Glutamatergic neuron (in vitro differentiated cells): ENCODE results near the gene BSND. TPM values are rescaled to one million over a fixed set of nuclear protein-coding genes. Genes with fewer than 3 reads are reported as not detected.

Experiments
- DNase-seq: peaks from one replicate; pipeline ENCODE4 v3.0.0; 2022
- H3K27ac Mint-ChIP-seq: one replicate; pipeline ENCODE4 v1.8.0; 2020; ENCODE audit warnings: mild to moderate bottlenecking, mixed read lengths, inconsistent platforms; ENCODE audit not compliant: unreplicated experiment
- H3K27me3 Mint-ChIP-seq: one replicate; pipeline ENCODE4 v1.8.0; 2020; ENCODE audit warnings: mild to moderate bottlenecking, moderate library complexity, mixed read lengths, inconsistent platforms; ENCODE audit not compliant: unreplicated experiment
- H3K36me3 Mint-ChIP-seq: one replicate; pipeline ENCODE4 v1.8.0; 2020; ENCODE audit warnings: mild to moderate bottlenecking, mixed read lengths, inconsistent platforms; ENCODE audit not compliant: unreplicated experiment
- H3K4me1 Mint-ChIP-seq: one replicate; pipeline ENCODE4 v1.8.0; 2020; ENCODE audit warnings: mild to moderate bottlenecking, low read depth, mixed read lengths, inconsistent platforms; ENCODE audit not compliant: unreplicated experiment
- H3K4me3 Mint-ChIP-seq: one replicate; pipeline ENCODE4 v1.8.0; 2020; ENCODE audit warnings: mild to moderate bottlenecking, mixed read lengths, inconsistent platforms; ENCODE audit not compliant: unreplicated experiment
- H3K9me3 Mint-ChIP-seq: one replicate; pipeline ENCODE4 v1.8.0; 2020; ENCODE audit warnings: mild to moderate bottlenecking, moderate library complexity, mixed read lengths, inconsistent platforms; ENCODE audit not compliant: unreplicated experiment
- total RNA-seq: library from RNA; stranded (reverse); fragmentation: NEBNext Ultra II Directional; extraction: Animal tissue kit (Norgen Biotek cat#: 25700); gene quantifications from one replicate; pipeline ENCODE4 v1.2.1, GENCODE V29; 2021; ENCODE audit not compliant: unreplicated experiment
- TF ChIP-seq, protein P1 (sequence below): fragments of 200-600 bp; sonication (generic); IDR thresholded peaks from one replicate; pipeline ENCODE4 v1.5.0; 2021; ENCODE audit not compliant: partially characterized antibody, unreplicated experiment

Gene BSND
- total RNA-seq, 1 donor from 2014 or later = not detected

DNA sequence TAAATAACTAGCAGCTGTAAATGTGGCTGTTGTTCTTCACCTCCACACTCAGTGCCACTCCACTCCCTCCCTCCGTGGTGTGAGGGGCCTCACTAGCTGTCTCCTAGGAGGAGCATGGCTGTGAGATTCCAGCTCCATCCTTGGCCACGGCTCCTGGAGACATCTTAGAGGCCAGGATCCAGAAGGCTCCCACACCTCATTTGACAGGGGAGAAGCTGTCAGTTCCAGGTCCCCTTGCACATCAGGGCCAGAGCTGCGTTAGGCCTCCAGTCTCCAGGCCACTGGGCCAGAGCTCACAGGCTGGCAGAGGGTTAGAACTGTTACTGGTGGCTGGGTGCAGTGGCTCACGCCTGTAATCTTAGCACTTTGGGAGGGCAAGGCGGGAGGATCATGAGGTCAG, 55.7 kb downstream of the BSND start:
- Mint-ChIP-seq H3K27ac (peak overlapping the region; percentile 17), H3K9me3 (no peaks in the 10 kb centered on the region), H3K4me3 (no peak overlapping the region), H3K27me3 (peaks cover 9% of the 10 kb centered on the region), H3K36me3 (no peaks in the 10 kb centered on the region), H3K4me1 (peaks cover 1% of the 10 kb centered on the region)
- no peak for DNase-seq
- TF ChIP-seq, protein P1, sequence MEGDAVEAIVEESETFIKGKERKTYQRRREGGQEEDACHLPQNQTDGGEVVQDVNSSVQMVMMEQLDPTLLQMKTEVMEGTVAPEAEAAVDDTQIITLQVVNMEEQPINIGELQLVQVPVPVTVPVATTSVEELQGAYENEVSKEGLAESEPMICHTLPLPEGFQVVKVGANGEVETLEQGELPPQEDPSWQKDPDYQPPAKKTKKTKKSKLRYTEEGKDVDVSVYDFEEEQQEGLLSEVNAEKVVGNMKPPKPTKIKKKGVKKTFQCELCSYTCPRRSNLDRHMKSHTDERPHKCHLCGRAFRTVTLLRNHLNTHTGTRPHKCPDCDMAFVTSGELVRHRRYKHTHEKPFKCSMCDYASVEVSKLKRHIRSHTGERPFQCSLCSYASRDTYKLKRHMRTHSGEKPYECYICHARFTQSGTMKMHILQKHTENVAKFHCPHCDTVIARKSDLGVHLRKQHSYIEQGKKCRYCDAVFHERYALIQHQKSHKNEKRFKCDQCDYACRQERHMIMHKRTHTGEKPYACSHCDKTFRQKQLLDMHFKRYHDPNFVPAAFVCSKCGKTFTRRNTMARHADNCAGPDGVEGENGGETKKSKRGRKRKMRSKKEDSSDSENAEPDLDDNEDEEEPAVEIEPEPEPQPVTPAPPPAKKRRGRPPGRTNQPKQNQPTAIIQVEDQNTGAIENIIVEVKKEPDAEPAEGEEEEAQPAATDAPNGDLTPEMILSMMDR = no peak

DNA sequence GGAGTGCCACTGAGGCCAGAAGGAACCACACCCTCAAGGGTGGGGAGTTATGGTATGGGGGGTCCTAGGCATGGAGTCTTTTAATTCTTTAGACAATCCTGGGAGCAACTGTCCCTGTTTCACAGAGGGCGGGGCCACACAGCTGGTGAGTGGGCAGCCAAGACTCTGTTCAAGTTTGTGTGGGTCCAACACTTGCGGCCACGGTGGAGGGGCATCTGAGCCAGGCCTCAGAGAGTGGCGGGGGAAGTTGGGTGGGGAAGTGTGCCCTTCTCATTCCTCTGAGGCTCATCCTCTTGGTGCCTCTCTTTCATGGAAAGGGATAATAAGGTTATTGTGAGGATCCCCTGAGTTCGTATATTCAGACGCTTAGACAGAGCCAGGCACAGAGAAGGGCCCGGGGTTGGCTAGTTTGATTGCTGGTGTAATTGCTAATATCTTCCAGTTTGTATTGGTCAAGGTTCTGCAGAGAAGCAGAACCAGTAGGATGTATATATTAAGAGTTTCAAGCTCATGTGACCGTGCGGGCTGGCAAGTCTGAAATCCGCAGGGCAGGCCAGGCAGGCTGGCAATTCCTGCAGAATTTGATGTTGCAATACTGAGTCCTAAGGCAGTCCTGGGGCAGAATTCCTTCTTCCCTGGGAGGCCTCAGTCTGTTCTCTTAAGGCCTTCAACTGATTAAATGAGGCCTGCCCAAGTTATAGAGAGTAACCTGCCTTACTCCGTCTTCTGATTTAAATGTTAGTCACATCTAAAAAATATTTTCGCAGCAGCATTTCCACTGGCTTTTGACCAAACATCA, 56.5 kb downstream of the BSND start:
- Mint-ChIP-seq H3K4me1 (peaks cover 4% of the 10 kb centered on the region), H3K36me3 (no peaks in the 10 kb centered on the region), H3K27me3 (peaks cover 9% of the 10 kb centered on the region), H3K27ac (no peak overlapping the region), H3K4me3 (no peak overlapping the region), H3K9me3 (peaks cover 3% of the 10 kb centered on the region)
- DNase-seq = no peak
- TF ChIP-seq, protein P1 = no peak

DNA sequence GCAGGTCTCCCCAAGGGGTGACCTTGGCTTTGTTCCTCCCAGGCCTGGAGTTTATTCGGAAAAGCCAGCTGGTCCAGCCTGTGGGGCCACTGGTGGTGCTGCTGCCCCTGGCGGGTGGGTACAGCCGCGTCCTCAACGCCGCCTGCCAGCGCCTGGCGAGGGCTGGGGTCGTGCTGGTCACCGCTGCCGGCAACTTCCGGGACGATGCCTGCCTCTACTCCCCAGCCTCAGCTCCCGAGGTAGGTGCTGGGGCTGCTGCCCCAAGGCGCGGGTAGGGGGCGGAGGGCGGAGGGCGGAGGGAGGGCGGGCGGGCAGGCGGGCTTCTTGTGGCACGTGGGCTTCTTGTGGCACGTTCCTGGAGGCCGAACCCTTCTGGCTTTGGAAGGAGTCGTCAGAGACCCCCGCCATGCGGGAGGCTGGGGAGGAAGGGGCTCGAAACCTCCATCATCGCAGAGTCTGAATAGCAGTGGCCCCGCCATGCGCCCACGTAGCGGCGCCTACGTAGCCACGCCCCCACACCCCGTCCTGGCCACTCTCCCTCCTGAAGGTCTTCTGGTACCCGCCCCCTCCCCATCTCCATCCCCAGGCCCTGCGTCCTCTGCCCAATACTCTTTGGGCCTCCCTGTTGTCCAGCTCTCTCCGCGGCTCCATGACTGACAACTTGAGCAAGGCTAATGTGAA, 57.4 kb downstream of the BSND start:
- Mint-ChIP-seq H3K4me3 (no peak overlapping the region), H3K9me3 (peaks cover 3% of the 10 kb centered on the region), H3K4me1 (peaks cover 7% of the 10 kb centered on the region), H3K27me3 (peaks cover 9% of the 10 kb centered on the region), H3K36me3 (no peaks in the 10 kb centered on the region), H3K27ac (no peak overlapping the region)
- DNase-seq = no peak
- TF ChIP-seq, protein P1 = no peak

DNA sequence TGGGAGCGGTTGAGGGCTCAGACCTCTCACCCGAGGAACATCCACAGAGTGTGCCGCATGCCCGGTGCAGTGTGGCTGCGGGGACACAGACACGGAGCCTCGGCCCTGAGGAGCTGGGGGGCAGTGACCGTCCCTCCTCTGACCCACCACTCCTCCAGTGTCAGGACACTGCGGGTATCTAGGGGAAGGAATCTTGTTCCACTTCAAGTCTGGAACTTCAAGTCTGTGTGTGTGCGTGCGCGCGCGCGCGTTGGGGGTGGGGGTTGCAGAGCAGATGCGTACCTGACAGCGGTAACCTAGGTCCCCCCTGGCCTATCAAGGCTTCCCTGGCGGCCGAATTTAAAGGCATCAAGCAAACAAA, 57.9 kb downstream of the BSND start:
- Mint-ChIP-seq H3K4me1 (peaks cover 6% of the 10 kb centered on the region), H3K27me3 (peaks cover 9% of the 10 kb centered on the region), H3K4me3 (no peak overlapping the region), H3K27ac (no peak overlapping the region), H3K9me3 (peaks cover 3% of the 10 kb centered on the region), H3K36me3 (no peaks in the 10 kb centered on the region)
- TF ChIP-seq, protein P1 = no peak
- no peak for DNase-seq

DNA sequence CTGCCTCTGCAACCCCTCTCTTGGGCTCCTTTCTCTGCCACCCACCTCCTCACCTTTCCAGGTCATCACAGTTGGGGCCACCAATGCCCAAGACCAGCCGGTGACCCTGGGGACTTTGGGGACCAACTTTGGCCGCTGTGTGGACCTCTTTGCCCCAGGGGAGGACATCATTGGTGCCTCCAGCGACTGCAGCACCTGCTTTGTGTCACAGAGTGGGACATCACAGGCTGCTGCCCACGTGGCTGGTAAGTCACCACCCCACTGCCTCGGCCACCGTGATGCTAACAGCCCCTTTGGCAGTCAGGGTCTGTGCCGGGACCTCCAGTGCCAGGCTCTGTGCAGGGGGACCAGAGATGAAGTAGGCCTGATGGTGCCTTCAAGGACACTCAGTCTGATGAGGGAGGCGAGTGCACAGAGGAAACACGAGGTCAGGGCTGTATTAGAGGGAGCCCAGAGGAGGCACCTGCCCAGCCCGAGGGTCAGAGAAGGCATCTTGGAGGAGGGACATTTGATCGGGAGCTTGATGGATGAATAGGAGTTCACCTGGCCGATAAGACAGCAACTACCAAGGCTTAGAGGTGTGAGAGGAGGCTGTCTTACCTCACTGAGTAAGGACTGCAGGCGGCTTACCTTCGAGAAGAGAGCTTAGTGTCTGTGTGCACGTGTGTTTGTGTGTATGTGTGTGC, 58.7 kb downstream of the BSND start:
- H3K4me3 Mint-ChIP-seq = no peak overlapping the region
- H3K27ac Mint-ChIP-seq = no peak overlapping the region
- TF ChIP-seq, protein P1 = no peak
- peaks cover 6% of the 10 kb centered on the region for H3K4me1 Mint-ChIP-seq
- H3K27me3 Mint-ChIP-seq = peaks cover 12% of the 10 kb centered on the region
- no peak for DNase-seq
- H3K9me3 Mint-ChIP-seq = peaks cover 3% of the 10 kb centered on the region
- H3K36me3 Mint-ChIP-seq = no peaks in the 10 kb centered on the region
